ENCODE results near the gene HERC4. TPM values are rescaled to one million over a fixed set of nuclear protein-coding genes. Genes with fewer than 3 reads are reported as not detected.
"Not testable (repeated sequence)": the region's sequence is repeated elsewhere in the genome, so short reads cannot be mapped to it uniquely, and the experiment has no call there.

HERC4 gene
- total RNA-seq, 1 donor from 2014 or later, result 42.3 TPM

DNA sequence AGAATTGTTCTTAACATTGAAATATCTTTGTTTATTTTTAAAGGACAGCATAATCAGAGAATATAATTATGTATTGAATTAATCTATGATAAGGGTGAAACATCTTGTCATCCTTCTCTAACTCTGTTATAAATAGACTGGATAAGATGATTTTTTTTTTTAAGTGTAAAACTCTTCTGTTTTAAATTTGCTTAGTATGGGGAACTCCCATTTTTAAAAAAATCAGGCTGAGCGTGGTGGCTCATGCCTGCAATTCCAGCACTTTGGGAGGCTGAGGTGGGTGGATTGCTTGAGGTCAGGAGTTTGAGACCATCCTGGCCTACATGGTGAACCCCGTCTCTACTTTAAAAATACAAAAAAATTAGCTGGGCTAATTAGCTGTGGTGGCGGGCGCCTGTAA, 9.4 kb upstream of the HERC4 start:
- intact Hi-C loops (cut with micrococcal nuclease), result no loop called here
- H3K27me3 Mint-ChIP-seq (ENCODE audit: insufficient read depth), result peaks cover 13% of the 10 kb centered on the region
- no peaks in the 10 kb centered on the region for H3K9me3 Mint-ChIP-seq
- H3K36me3 Mint-ChIP-seq (ENCODE audit: low read depth), result no peaks in the 10 kb centered on the region
- no peak overlapping the region for H3K27ac Mint-ChIP-seq
- H3K4me1 Mint-ChIP-seq (ENCODE audit: low read depth), result peaks cover 22% of the 10 kb centered on the region
- H3K4me3 Mint-ChIP-seq, result no peak overlapping the region
- DNase-seq (ENCODE audit: low spot score), result no peak

DNA sequence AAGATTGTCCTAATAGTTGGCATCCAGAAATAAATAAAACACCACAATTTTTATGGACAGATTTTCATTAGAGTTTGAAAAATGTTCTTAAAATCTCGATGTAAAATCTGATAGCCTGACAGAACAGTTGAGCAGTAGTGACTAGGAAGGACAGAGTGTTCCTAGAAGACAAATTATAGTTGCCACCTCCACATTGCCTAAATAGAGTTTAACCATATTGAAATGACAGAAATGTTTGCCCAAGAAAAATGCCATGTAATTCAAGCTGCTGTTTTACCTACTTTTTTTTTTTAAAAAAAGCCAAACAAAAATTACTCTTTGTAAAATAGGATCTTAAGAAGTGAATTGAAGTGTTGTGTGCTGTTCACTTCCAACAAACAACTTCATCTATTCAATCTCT, 8.9 kb upstream of the HERC4 start:
- intact Hi-C loops (cut with micrococcal nuclease), result loop anchor here (2.0 kb wide), 1 partner anchor 73 kb away; no protein-coding TSS in a partner anchor
- Mint-ChIP-seq H3K27me3 (ENCODE audit: insufficient read depth) (peaks cover 13% of the 10 kb centered on the region), H3K9me3 (no peaks in the 10 kb centered on the region), H3K27ac (no peak overlapping the region), H3K4me1 (ENCODE audit: low read depth) (peaks cover 17% of the 10 kb centered on the region), H3K4me3 (no peak overlapping the region), H3K36me3 (ENCODE audit: low read depth) (no peaks in the 10 kb centered on the region)
- no peak for DNase-seq (ENCODE audit: low spot score)

DNA sequence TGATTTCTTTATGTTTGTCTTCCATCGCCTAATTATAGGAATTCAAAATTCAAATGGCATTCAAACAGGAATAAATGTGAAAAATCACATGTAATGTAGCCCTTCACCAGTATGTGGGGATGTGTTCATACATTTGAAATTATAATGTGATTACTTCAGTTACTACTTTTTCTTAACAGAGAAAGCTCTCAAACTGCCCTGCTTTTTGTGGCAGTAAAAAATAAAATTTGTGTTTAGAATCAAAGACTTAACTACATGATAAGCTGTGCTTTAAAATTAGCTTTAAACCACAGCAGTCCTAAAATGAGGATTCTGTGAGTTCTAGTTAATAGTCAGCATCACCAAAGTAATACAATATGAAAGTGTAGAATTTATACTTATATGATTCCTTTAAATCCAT, 7.8 kb upstream of the HERC4 start:
- no peak overlapping the region for H3K4me3 Mint-ChIP-seq
- H3K4me1 Mint-ChIP-seq (ENCODE audit: low read depth), result peaks cover 7% of the 10 kb centered on the region
- H3K36me3 Mint-ChIP-seq (ENCODE audit: low read depth), result no peaks in the 10 kb centered on the region
- intact Hi-C loops (cut with micrococcal nuclease), result loop anchor here (2.0 kb wide), 1 partner anchor 74 kb away; no protein-coding TSS in a partner anchor
- peaks cover 15% of the 10 kb centered on the region for H3K27me3 Mint-ChIP-seq (ENCODE audit: insufficient read depth)
- H3K9me3 Mint-ChIP-seq, result no peaks in the 10 kb centered on the region
- no peak overlapping the region for H3K27ac Mint-ChIP-seq
- no peak for DNase-seq (ENCODE audit: low spot score)

DNA sequence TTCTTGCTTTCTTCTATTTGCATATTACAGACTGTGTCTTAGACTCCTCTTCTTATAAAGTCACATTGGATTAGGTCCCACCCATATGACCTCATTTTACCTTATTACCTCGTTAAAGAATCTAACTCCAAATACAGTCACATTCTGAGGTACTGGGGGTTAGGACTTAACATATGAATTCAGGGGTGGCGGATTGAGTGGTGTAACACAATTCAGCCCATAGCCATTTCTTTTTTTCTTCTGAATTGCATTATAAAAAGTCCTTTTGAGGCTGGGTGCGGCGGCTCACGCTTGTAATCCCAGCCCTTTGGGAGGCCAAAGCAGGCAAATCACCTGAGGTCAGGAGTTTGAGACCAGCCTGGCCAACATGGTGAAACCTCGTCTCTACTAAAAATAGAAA, 6.8 kb upstream of the HERC4 start:
- Mint-ChIP-seq H3K27ac (no peak overlapping the region), H3K9me3 (no peaks in the 10 kb centered on the region), H3K36me3 (ENCODE audit: low read depth) (no peaks in the 10 kb centered on the region), H3K4me1 (ENCODE audit: low read depth) (no peaks in the 10 kb centered on the region), H3K4me3 (no peak overlapping the region), H3K27me3 (ENCODE audit: insufficient read depth) (peaks cover 15% of the 10 kb centered on the region)
- DNase-seq (ENCODE audit: low spot score), result no peak
- intact Hi-C loops (cut with micrococcal nuclease), result loop anchor here (2.0 kb wide), 1 partner anchor 75 kb away; no protein-coding TSS in a partner anchor

DNA sequence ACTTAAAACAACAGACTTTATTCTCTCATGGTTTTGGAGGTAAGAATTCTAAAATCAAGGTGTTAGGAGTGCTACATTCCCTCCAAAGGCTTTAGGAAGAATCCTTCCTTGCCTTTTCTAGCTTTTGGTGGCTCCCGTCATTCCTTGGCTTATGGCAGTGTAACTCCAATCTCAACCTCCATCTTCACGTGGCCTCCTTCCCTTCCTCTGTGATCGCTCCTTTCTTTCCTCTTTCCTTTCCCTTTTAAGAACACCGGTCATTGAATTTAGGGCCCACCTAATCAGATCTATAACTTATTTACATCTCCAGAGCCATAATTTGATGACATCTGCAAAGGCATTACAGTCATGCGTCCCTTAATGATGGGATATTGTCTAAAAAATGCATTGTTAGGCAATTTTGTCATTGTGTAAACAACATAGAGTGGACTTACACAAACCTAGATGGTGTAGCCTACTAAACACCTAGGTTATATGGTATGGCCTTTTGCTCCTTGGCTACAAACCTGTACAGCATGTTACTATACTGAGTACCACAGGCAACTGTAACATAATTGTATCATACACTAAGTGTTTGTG, 5.9 kb upstream of the HERC4 start:
- H3K27me3 Mint-ChIP-seq (ENCODE audit: insufficient read depth), result peaks cover 15% of the 10 kb centered on the region
- intact Hi-C loops (cut with micrococcal nuclease), result no loop called here
- no peak for DNase-seq (ENCODE audit: low spot score)
- no peak overlapping the region for H3K27ac Mint-ChIP-seq
- no peaks in the 10 kb centered on the region for H3K4me1 Mint-ChIP-seq (ENCODE audit: low read depth)
- no peak overlapping the region for H3K4me3 Mint-ChIP-seq
- no peaks in the 10 kb centered on the region for H3K36me3 Mint-ChIP-seq (ENCODE audit: low read depth)
- no peaks in the 10 kb centered on the region for H3K9me3 Mint-ChIP-seq

DNA sequence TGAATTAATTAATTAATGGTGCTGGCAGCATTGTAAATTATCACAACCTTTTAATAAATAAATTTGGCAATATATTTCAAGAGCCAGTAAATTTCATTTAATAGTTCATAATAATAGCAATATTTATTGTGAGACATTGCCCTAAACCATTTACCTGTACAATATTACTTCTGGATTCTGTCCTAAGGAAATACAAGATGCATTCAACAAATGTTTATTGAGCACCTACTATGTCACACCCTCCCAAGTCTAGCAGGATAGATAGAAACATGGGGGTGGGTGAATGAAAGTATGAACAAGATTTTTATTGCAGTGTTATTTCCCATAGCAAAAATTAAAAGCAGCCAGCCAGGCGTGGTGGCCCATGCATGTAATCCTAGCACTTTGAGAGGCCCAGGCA, 4.4 kb upstream of the HERC4 start:
- Mint-ChIP-seq H3K27ac (no peak overlapping the region), H3K9me3 (no peaks in the 10 kb centered on the region), H3K4me3 (no peak overlapping the region), H3K36me3 (ENCODE audit: low read depth) (no peaks in the 10 kb centered on the region), H3K4me1 (ENCODE audit: low read depth) (peaks cover 6% of the 10 kb centered on the region), H3K27me3 (ENCODE audit: insufficient read depth) (peaks cover 15% of the 10 kb centered on the region)
- no peak for DNase-seq (ENCODE audit: low spot score)
- intact Hi-C loops (cut with micrococcal nuclease), result no loop called here

DNA sequence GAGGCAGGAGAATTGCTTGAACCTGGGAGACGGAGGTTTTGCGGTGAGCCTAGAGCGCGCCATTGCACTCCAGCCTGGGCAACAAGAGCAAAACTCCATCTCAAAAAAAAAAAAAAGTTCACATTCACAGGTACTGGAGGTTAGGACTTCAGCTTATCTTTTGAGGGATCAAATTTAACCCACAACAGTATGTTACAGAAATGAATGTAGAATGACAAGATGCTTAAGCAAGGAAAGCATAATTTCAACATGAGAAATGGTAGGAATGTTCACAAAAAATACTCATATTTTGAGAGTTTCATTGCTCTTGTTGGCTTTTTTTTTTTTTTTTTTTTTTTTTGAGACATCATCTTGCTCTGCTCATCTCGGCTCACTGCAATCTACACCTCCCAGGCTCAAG, 1.9 kb upstream of the HERC4 start:
- no peak for DNase-seq (ENCODE audit: low spot score)
- intact Hi-C loops (cut with micrococcal nuclease), result no loop called here
- H3K9me3 Mint-ChIP-seq, result no peaks in the 10 kb centered on the region
- H3K4me1 Mint-ChIP-seq (ENCODE audit: low read depth), result peaks cover 26% of the 10 kb centered on the region
- peaks cover 7% of the 10 kb centered on the region for H3K27me3 Mint-ChIP-seq (ENCODE audit: insufficient read depth)
- no peak overlapping the region for H3K4me3 Mint-ChIP-seq
- H3K36me3 Mint-ChIP-seq (ENCODE audit: low read depth), result peaks cover 7% of the 10 kb centered on the region
- H3K27ac Mint-ChIP-seq, result no peak overlapping the region

DNA sequence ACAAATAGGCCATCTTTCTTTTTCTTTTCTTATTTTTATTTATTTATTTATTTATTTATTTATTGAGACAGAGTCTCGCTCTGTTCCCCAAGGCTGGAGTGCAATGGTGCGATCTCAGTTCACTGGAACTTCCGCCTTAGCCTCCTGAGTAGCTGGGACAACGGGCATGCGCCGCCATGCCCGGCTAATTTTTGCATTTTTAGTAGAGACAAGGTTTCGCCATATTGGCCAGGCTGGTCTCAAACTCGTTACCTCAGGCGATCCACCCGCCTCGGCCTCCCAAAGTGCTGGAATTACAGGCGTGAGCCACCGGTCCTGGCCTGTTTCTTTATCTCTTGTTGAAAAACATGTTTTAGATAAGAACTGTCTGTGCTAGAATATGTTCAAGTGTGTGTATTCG, 998 bp upstream of the HERC4 start:
- DNase-seq (ENCODE audit: low spot score); H3K36me3 Mint-ChIP-seq (ENCODE audit: low read depth); intact Hi-C loops (cut with micrococcal nuclease); H3K4me3 Mint-ChIP-seq; H3K9me3 Mint-ChIP-seq; H3K27ac Mint-ChIP-seq; H3K27me3 Mint-ChIP-seq (ENCODE audit: insufficient read depth): not testable (repeated sequence)
- peaks cover 36% of the 10 kb centered on the region for H3K4me1 Mint-ChIP-seq (ENCODE audit: low read depth)

DNA sequence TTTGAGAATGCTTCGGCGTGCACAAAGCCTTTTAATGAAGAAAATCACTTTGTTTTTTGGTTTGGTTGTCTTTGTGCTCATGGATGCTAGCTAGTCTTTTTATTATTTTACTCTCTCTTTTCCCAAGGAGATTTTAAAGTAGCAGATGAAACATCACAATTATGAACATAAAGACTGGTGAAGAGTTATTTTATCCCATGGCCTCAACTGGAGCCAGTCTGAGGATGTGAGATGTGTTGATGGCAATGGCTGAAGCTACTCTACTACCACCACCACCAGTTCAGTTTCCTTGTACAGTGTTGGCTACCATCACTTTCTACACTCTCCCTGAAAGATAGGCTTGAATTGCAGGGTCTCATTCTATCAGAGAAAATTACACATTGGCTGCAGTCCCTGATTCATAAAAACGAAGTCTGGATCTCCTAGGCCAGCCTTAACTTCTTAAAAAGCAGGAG, 494 bp upstream of the HERC4 start:
- intact Hi-C loops (cut with micrococcal nuclease), result loop anchor here (1.0 to 2.0 kb wide), 9 partner anchors 13 to 463 kb away; partner anchors contain the start of genes SIRT1 and SLC25A16

DNA sequence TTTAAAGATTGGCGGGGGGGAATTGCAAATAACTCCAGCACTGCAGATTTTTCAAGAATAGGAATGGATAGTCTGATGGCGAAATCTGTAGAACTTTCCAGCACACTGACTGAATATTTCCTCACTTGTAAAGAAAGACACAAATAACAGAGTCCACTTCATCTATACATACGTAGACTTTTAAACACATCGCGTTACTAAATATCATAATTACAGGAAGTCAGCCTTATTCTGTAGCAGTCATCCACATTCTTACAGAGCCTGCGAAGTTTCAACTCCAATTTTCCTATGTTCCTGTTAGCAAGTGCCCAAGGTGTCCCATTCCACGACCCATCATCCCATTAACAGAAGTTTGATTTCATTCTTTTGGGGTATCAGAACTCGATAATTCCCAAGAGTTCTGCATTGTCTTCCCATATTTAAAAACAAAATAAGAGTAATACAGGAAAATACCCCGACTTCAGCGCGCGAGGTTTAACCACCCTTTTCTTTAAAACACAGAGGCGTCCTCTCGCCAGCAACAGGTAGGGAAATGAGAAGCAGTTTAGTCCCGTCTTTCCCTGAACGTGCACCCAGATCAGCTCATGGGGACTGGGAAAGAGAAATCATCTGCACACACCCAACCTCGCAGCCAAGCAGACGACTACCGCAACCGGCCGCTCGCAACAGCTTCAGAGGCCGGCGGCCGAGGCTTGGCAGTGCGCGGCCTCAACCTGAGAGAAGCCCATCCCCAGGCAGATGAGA, 880 bp downstream of the HERC4 start:
- Mint-ChIP-seq H3K4me3 (peak overlapping the region; percentile 97), H3K4me1 (ENCODE audit: low read depth) (peaks cover 47% of the 10 kb centered on the region), H3K27ac (peak overlapping the region; percentile 90), H3K9me3 (no peaks in the 10 kb centered on the region), H3K36me3 (ENCODE audit: low read depth) (peaks cover 13% of the 10 kb centered on the region), H3K27me3 (ENCODE audit: insufficient read depth) (peaks cover 2% of the 10 kb centered on the region)
- DNase-seq (ENCODE audit: low spot score), result no peak
- intact Hi-C loops (cut with micrococcal nuclease), result loop anchor here (1.0 to 2.0 kb wide), 6 partner anchors 31 to 461 kb away; no protein-coding TSS in a partner anchor

More for the DNA sequence above, 494 bp upstream of the HERC4 start:
- Mint-ChIP-seq H3K4me3 (peak overlapping the region; percentile 74), H3K27me3 (ENCODE audit: insufficient read depth) (peaks cover 2% of the 10 kb centered on the region), H3K36me3 (ENCODE audit: low read depth) (peaks cover 12% of the 10 kb centered on the region), H3K4me1 (ENCODE audit: low read depth) (peaks cover 41% of the 10 kb centered on the region), H3K9me3 (no peaks in the 10 kb centered on the region), H3K27ac (peak overlapping the region; percentile 65)
- DNase-seq (ENCODE audit: low spot score), result no peak

DNA sequence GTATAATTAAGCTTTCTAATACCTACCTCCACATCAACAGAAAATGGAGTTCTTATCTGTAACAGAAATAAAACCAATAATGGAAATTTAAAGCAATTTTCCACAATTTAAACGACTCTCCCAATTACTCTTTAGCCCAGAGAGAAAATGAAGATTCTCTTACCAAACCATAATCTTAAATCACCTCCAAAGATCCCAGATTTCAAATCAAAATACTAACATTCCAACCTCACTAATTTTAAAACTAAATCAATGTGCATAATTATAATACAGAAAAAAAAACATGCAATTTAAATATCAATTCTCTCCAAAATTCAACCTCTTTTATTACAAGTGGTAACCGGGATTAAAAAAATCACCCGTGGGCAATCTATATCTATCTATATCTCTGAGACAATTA, 1.5 kb downstream of the HERC4 start:
- intact Hi-C loops (cut with micrococcal nuclease), result loop anchor here (1.0 to 2.0 kb wide), 6 partner anchors 31 to 461 kb away; no protein-coding TSS in a partner anchor
- no peak for DNase-seq (ENCODE audit: low spot score)
- Mint-ChIP-seq H3K27me3 (ENCODE audit: insufficient read depth) (peaks cover 2% of the 10 kb centered on the region), H3K9me3 (no peaks in the 10 kb centered on the region), H3K36me3 (ENCODE audit: low read depth) (peaks cover 13% of the 10 kb centered on the region), H3K27ac (peak overlapping the region; percentile 90), H3K4me3 (peak overlapping the region; percentile 97), H3K4me1 (ENCODE audit: low read depth) (peaks cover 52% of the 10 kb centered on the region)

DNA sequence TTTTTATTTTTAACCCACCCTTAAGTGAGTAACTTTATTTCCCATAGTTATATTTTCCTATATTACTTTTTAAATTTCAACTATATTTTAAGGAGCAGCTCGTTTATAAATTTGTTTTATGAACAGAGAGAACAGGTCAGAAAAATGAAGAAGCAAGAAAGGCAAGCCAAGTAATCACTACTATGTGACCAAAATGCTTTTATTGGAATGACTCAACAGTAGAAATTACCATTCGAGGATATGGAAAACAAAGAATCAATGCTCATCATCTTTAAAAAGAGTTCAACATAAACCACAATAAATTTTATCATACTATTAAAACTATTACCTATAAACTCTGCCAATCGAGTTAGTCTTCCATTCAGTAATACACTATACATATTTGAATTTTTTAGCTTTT, 7.6 kb downstream of the HERC4 start:
- DNase-seq (ENCODE audit: low spot score), result no peak
- H3K27ac Mint-ChIP-seq, result no peak overlapping the region
- H3K4me1 Mint-ChIP-seq (ENCODE audit: low read depth), result peaks cover 46% of the 10 kb centered on the region
- H3K36me3 Mint-ChIP-seq (ENCODE audit: low read depth), result peaks cover 19% of the 10 kb centered on the region
- intact Hi-C loops (cut with micrococcal nuclease), result no loop called here
- H3K27me3 Mint-ChIP-seq (ENCODE audit: insufficient read depth), result no peaks in the 10 kb centered on the region
- no peak overlapping the region for H3K4me3 Mint-ChIP-seq
- no peaks in the 10 kb centered on the region for H3K9me3 Mint-ChIP-seq

DNA sequence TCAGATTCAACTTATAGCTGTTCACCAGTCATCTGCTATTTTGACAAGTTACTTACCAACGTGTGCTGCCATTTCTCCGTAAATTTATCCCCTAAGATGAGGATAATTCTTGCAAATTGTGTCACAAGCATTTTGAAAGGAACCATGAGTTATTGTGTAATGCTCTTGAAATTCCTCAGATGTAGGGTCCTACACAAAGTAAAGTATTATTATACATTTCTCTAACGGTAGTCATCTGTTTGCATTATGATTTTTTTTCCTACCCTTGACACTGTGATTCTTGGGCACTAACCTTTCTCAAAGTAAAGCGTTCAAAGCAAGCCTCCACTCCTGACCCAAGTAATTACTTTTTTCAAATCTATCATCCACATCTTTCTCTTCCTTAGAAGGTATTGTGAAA, 8.1 kb downstream of the HERC4 start:
- DNase-seq (ENCODE audit: low spot score), result no peak
- H3K27ac Mint-ChIP-seq, result no peak overlapping the region
- H3K4me3 Mint-ChIP-seq, result no peak overlapping the region
- H3K9me3 Mint-ChIP-seq, result no peaks in the 10 kb centered on the region
- H3K27me3 Mint-ChIP-seq (ENCODE audit: insufficient read depth), result no peaks in the 10 kb centered on the region
- H3K4me1 Mint-ChIP-seq (ENCODE audit: low read depth), result peaks cover 42% of the 10 kb centered on the region
- H3K36me3 Mint-ChIP-seq (ENCODE audit: low read depth), result peaks cover 20% of the 10 kb centered on the region
- intact Hi-C loops (cut with micrococcal nuclease), result no loop called here

All from activated T-helper 1 cell treated with anti-CD3 and anti-CD28 coated beads, Interleukin-12 subunit alpha, Interleukin-12 subunit beta, Interleukin-2, Interleukin-4 antibody, amounts not matched to agents 30 ng/mL and 10 ng/mL and 1 ng/mL, durations not matched to agents 14 hours and 24 hours and 36 hours (primary cell).